Astrocyte of the spinal cord (primary cell): ENCODE measurements around the gene MPDU1.
"Not testable (repeated sequence)": the region's sequence is repeated elsewhere in the genome, so short reads cannot be mapped to it uniquely, and the experiment has no call there.

ENCODE experiments used
- DNase-seq: peaks from one replicate; pipeline ENCODE4 v3.0.0; 2011; ENCODE audit warnings: low read depth, low spot score
- H3K4me3 ChIP-seq: 2 replicates; pipeline ENCODE4 v1.5.1; 2011; ENCODE audit warnings: low read depth, mild to moderate bottlenecking, low read length, moderate library complexity
- CTCF ChIP-seq: IDR thresholded peaks from 2 replicates; pipeline ENCODE4 v1.5.1; 2012; ENCODE audit warnings: low read depth, mild to moderate bottlenecking, low read length, inconsistent platforms
- in situ Hi-C: cut with HindIII; loops from 2 replicates; pipeline ENCODE4 v1.10.0; 2017; ENCODE audit warnings: low sequenced_read_pairs

MPDU1 gene

DNA sequence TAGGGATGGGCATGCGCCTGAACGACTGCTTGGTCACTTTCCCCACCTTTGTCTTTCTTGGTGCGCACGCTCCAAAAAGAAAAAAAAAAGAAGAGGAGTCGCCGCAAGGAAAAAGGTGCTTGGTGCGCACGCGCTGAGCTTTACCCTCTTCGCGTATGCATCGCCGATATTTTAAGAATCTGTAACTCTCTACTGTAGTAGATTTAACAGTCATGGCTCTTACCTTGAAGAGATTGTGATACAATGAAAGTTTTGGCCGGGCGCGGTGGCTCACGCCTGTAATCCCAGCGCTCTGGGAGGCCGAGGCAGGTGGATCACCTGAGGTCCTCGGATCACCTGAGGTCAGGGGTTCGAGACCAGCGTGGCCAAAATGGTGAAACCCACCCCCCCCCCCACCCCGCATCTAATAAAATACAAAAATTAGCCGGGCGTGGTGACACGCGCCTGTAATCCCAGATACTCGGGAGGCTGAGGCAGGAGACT lies 31.7 kb downstream of the MPDU1 start:
- in situ Hi-C loops, result no loop called here
- TF ChIP-seq CTCF, result no peak
- peak overlapping the region; percentile 44 for H3K4me3 ChIP-seq
- DNase-seq, result no peak

DNA sequence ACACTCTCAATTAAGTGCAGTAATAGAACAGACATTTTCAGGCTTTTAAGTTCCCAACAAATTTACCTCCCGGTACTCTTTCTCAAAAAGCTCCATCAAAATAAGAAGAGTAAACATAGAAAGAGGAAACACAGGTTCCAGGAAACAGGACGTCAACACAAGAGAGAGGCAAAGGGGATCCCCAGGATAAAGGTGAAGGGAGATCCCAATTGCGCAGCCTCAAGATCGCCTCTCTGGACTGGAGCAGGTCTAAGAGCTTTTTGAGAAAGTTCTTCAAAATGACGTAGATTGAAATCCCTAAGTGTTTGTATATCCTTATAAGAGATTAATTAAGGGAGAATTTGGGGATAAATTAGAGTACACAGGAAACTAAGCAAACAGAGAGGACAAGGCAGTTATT lies 35.0 kb downstream of the MPDU1 start:
- no peak overlapping the region for H3K4me3 ChIP-seq
- no peak for DNase-seq
- TF ChIP-seq CTCF, result no peak
- in situ Hi-C loops, result no loop called here

DNA sequence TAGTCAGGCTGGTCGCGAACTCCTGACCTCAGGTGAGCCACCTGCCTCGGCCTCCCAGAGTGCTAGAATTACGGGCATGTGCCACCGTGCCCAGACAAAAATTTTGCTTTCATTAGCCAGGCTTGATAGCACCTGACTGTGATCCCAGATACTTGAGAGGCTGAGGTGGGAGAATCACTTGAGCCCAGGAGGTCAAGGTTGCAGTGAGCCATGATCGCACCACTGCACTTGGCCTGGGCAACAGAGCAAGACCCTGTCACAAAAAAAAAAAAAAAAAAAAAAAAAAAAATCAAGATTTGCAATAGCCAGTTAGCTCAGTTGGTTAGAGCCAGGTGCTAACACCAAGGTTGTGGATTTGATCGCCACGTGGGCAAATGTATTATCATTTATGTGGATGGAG lies 37.2 kb downstream of the MPDU1 start:
- in situ Hi-C loops, result no loop called here
- no peak for DNase-seq
- no peak for TF ChIP-seq CTCF
- H3K4me3 ChIP-seq, result no peak overlapping the region

DNA sequence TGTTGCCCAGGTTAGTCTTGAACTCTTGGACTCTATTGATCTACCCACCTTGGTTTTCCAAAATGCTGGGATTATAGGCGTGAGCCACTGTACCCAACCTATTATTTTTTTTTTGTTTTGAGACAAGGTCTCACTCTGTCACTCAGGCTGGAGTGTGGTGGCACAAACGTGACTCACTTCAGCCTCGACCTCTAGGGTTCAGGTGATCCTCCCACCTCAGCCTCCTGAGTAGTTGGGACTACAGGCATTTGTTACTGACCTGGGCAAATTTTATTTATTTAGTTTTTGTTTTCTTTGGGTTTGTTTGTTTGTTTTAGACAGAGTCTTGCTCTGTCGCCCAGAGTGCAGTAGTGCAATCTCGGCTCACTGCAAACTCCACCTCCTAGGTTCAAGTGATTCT lies 40.0 kb downstream of the MPDU1 start:
- in situ Hi-C loops, result no loop called here
- H3K4me3 ChIP-seq, result no peak overlapping the region
- no peak for TF ChIP-seq CTCF
- DNase-seq, result no peak

GRCh38 chr17:7625749-7626148 lies 42.1 kb downstream of the MPDU1 start:
- H3K4me3 ChIP-seq, DNase-seq, in situ Hi-C loops: not testable (repeated sequence)

GRCh38 chr17:7626307-7626706 lies 42.7 kb downstream of the MPDU1 start:
- TF ChIP-seq CTCF, result no peak
- no peak overlapping the region for H3K4me3 ChIP-seq
- in situ Hi-C loops, result no loop called here
- DNase-seq, result no peak

- in situ Hi-C loops, result no loop called here
- peak; percentile 5 for DNase-seq
- H3K4me3 ChIP-seq, result peak overlapping the region; percentile 83
- no peak for TF ChIP-seq CTCF
Measured at GRCh38 chr17:7626956-7627249, 43.3 kb downstream of the MPDU1 start.
